ENCODE results near the gene HS2ST1.

- TF ChIP-seq EZH2phosphoT487 (IDR thresholded peaks at IDR 0.05; ENCODE audit: borderline replicate concordance) (no peak), CTCF (conservative IDR thresholded peaks at IDR 0.05; ENCODE audit: low read length) (no peak)
Observed at GRCh38 chr1:87091425-87091824, 177.0 kb downstream of the HS2ST1 start.
